Neural cell (in vitro differentiated cells): ENCODE measurements around the gene MYO1D.
"Not testable (repeated sequence)": the region's sequence is repeated elsewhere in the genome, so short reads cannot be mapped to it uniquely, and the experiment has no call there.

Experiments used
- CTCF ChIP-seq: fragments of 450-650 bp; IDR thresholded peaks from 2 replicates; pipeline ENCODE4 v1.5.1; 2014; ENCODE audit warnings: antibody characterized with exemption, mild to moderate bottlenecking, moderate library complexity; ENCODE audit not compliant: poor library complexity, severe bottlenecking
- EP300 ChIP-seq: fragments of 450-650 bp; conservative IDR thresholded peaks from 2 replicates; pipeline ENCODE4 v1.6.1; 2014; ENCODE audit warnings: antibody characterized with exemption, mild to moderate bottlenecking, moderate library complexity; ENCODE audit not compliant: poor library complexity, severe bottlenecking
- MXI1 ChIP-seq: fragments of 450-650 bp; conservative IDR thresholded peaks from 2 replicates; pipeline ENCODE4 v1.6.1; 2014; ENCODE audit warnings: antibody characterized with exemption, mild to moderate bottlenecking; ENCODE audit not compliant: poor library complexity, severe bottlenecking
- POLR2AphosphoS5 ChIP-seq: IDR thresholded peaks from 2 replicates; pipeline ENCODE4 v1.6.1; 2012
- RAD21 ChIP-seq: fragments of 450-650 bp; conservative IDR thresholded peaks from 2 replicates; pipeline ENCODE4 v1.6.1; 2014; ENCODE audit warnings: antibody characterized with exemption, mild to moderate bottlenecking, moderate library complexity
- TF ChIP-seq, protein P1 (sequence below): IDR thresholded peaks from 2 replicates; pipeline ENCODE4 v1.6.1; 2012; ENCODE audit warnings: borderline replicate concordance

GRCh38 chr17:32739151-32739550 lies 137.8 kb downstream of the MYO1D start:
- TF ChIP-seq, protein P1, sequence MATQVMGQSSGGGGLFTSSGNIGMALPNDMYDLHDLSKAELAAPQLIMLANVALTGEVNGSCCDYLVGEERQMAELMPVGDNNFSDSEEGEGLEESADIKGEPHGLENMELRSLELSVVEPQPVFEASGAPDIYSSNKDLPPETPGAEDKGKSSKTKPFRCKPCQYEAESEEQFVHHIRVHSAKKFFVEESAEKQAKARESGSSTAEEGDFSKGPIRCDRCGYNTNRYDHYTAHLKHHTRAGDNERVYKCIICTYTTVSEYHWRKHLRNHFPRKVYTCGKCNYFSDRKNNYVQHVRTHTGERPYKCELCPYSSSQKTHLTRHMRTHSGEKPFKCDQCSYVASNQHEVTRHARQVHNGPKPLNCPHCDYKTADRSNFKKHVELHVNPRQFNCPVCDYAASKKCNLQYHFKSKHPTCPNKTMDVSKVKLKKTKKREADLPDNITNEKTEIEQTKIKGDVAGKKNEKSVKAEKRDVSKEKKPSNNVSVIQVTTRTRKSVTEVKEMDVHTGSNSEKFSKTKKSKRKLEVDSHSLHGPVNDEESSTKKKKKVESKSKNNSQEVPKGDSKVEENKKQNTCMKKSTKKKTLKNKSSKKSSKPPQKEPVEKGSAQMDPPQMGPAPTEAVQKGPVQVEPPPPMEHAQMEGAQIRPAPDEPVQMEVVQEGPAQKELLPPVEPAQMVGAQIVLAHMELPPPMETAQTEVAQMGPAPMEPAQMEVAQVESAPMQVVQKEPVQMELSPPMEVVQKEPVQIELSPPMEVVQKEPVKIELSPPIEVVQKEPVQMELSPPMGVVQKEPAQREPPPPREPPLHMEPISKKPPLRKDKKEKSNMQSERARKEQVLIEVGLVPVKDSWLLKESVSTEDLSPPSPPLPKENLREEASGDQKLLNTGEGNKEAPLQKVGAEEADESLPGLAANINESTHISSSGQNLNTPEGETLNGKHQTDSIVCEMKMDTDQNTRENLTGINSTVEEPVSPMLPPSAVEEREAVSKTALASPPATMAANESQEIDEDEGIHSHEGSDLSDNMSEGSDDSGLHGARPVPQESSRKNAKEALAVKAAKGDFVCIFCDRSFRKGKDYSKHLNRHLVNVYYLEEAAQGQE, result not testable (repeated sequence)
- not testable (repeated sequence) for TF ChIP-seq POLR2AphosphoS5, RAD21, EP300, CTCF, MXI1
